ENCODE data around the gene TRIOBP.

TRIOBP gene

GRCh38 chr22:37744589-37744988, 47.7 kb downstream of the TRIOBP start:
- H3K36me3 ChIP-seq (ENCODE audit: control insufficient read depth in 2 of 2, insufficient read depth in 1 of 2, low read length in 2 of 2): peaks cover 0 to 4% of the 10 kb centered on the region in 2 experiments; a peak in 2 of 3 replicates
- ChIA-PET POLR2A (interaction anchor here (0.6 kb wide), 1 partner anchor 126 kb away, joined by 5 read pairs; no protein-coding TSS in a partner anchor), CTCF (interaction anchor here (0.6 kb wide), 2 partner anchors 133 to 951 kb away, joined by 3 to 6 read pairs; no protein-coding TSS in a partner anchor)
- no peak overlapping the region for H3K27ac ChIP-seq (ENCODE audit: extremely low read depth, low read depth, low read length)
- H3K9me3 ChIP-seq (ENCODE audit: control insufficient read depth, insufficient read depth, low read depth, low read length): no peaks in the 10 kb centered on the region
- H3K4me1 ChIP-seq (ENCODE audit: control insufficient read depth, insufficient read depth, low read length): peaks cover 9% of the 10 kb centered on the region; the same call in 1 of the 2 replicates
- H3K4me3 ChIP-seq (ENCODE audit: low read depth, low read length): no peak overlapping the region
- TF ChIP-seq WT1 (tag by site-specific recombination; IDR thresholded peaks at IDR 0.05): no peak
- TF ChIP-seq ZNF423 (tag by site-specific recombination; IDR thresholded peaks at IDR 0.05): no peak
- no peak for TF ChIP-seq SP7 (tag by site-specific recombination; IDR thresholded peaks at IDR 0.05)
- TF ChIP-seq ZFP69B (tag by site-specific recombination; IDR thresholded peaks at IDR 0.05): no peak
- no peak for TF ChIP-seq ZNF114 (tag by site-specific recombination; IDR thresholded peaks at IDR 0.05)
- TF ChIP-seq SP2 (tag by site-specific recombination; IDR thresholded peaks at IDR 0.05): no peak
- TF ChIP-seq TCF7L2 (IDR thresholded peaks at IDR 0.05; ENCODE audit: borderline replicate concordance, low read depth, low read length): no peak
- no peak for TF ChIP-seq ZFP41 (tag by site-specific recombination; IDR thresholded peaks at IDR 0.05; ENCODE audit: borderline replicate concordance)
- no peak for TF ChIP-seq ZNF518A (tag by site-specific recombination; conservative IDR thresholded peaks at IDR 0.05; ENCODE audit: low read depth)
- no peak for TF ChIP-seq ZSCAN5A (tag by site-specific recombination; IDR thresholded peaks at IDR 0.05)
- no peak for TF ChIP-seq KLF17 (tag by site-specific recombination; IDR thresholded peaks at IDR 0.05)

- H3K9me3 ChIP-seq (ENCODE audit: control insufficient read depth, insufficient read depth, low read depth, low read length): no peaks in the 10 kb centered on the region
- H3K36me3 ChIP-seq (ENCODE audit: control insufficient read depth in 2 of 2, insufficient read depth in 1 of 2, low read length in 2 of 2): peaks cover 0 to 4% of the 10 kb centered on the region in 2 experiments; a peak in 2 of 3 replicates
- H3K4me1 ChIP-seq (ENCODE audit: control insufficient read depth, insufficient read depth, low read length): peaks cover 9% of the 10 kb centered on the region; the same call in 1 of the 2 replicates
- H3K27ac ChIP-seq (ENCODE audit: extremely low read depth, low read depth, low read length): peak overlapping the region; percentile 97
- POLR2A ChIA-PET: no interaction called here
- CTCF ChIA-PET: no interaction called here
- peak overlapping the region; percentile 85 for H3K4me3 ChIP-seq (ENCODE audit: low read depth, low read length)
- TF ChIP-seq ZEB2 (tag by site-specific recombination; IDR thresholded peaks at IDR 0.05) (peak; percentile 48; the same call in 1 of the 2 replicates), KLF1 (tag by site-specific recombination; IDR thresholded peaks at IDR 0.05) (peak; percentile 31), ZFHX2 (tag by site-specific recombination; conservative IDR thresholded peaks at IDR 0.05) (peak; percentile 88), RBAK (tag by site-specific recombination; IDR thresholded peaks at IDR 0.05) (no peak), ZNF341 (tag by site-specific recombination; IDR thresholded peaks at IDR 0.05; ENCODE audit: low read depth) (peak; percentile 65), ZBTB8A (tag by site-specific recombination; IDR thresholded peaks at IDR 0.05) (peak; percentile 86), PBX3 (CRISPR knock-in tag; IDR thresholded peaks at IDR 0.05) (peak; percentile 52; the same call in 1 of the 2 replicates), WT1 (tag by site-specific recombination; IDR thresholded peaks at IDR 0.05) (no peak), GLI4 (tag by site-specific recombination; IDR thresholded peaks at IDR 0.05) (no peak), ZBTB26 (tag by site-specific recombination; optimal IDR thresholded peaks at IDR 0.05) (peak; percentile 63), ZBTB48 (tag by site-specific recombination; IDR thresholded peaks at IDR 0.05) (peak; percentile 79; the same call in 1 of the 2 replicates), SP2 (tag by site-specific recombination; IDR thresholded peaks at IDR 0.05) (peak; percentile 54), ZNF366 (tag by site-specific recombination; conservative IDR thresholded peaks at IDR 0.05) (no peak), ZNF555 (tag by site-specific recombination; conservative IDR thresholded peaks at IDR 0.05) (no peak), KLF8 (tag by site-specific recombination; IDR thresholded peaks at IDR 0.05) (no peak; the same call in 1 of the 2 replicates)
Measured at GRCh38 chr22:37745548-37746365, 48.9 kb downstream of the TRIOBP start.

Measured in HEK293 (cell line).